CD4-positive, CD25-positive, alpha-beta regulatory T cell (primary cell): Measurements from ENCODE around the gene ERCC6L. TPM values are rescaled to one million over a fixed set of nuclear protein-coding genes. Genes with fewer than 3 reads are reported as not detected.

Experiments
- ATAC-seq, 2 donors: fragments of 150-1000 bp; cut with Tn5 transposase; one replicate each; pipeline ENCODE4 v1.10.0; 2021; ENCODE audit warnings: low read depth in 2 of 2, moderate number of reproducible peaks in 2 of 2, moderate library complexity in 1 of 2
- DNase-seq, 3 donors: peaks; one replicate each; pipeline versions ENCODE4 v3.0.0 to v3.0.0-alpha.2; 2012 to 2022; ENCODE audit warnings: mixed read lengths in 1 of 3
- H3K27ac ChIP-seq: one replicate; pipeline ENCODE4 v1.7.0; 2013; ENCODE audit warnings: mild to moderate bottlenecking, low read length; ENCODE audit not compliant: insufficient read depth, poor library complexity, severe bottlenecking
- H3K27me3 ChIP-seq: one replicate; pipeline ENCODE4 v1.7.0; 2013; ENCODE audit warnings: low read length; ENCODE audit not compliant: control insufficient read depth, insufficient read depth
- H3K36me3 ChIP-seq: one replicate; pipeline ENCODE4 v1.7.0; 2013; ENCODE audit warnings: mild to moderate bottlenecking, low read length, moderate library complexity; ENCODE audit not compliant: control insufficient read depth, insufficient read depth
- H3K4me1 ChIP-seq: 2 replicates; pipeline ENCODE4 v1.7.0; 2013; ENCODE audit warnings: mild to moderate bottlenecking, low read length; ENCODE audit not compliant: insufficient read depth, control insufficient read depth, poor library complexity, severe bottlenecking
- H3K4me3 ChIP-seq: one replicate; pipeline ENCODE4 v1.7.0; 2013; ENCODE audit warnings: low read depth, mild to moderate bottlenecking, low read length, moderate library complexity
- H3K9me3 ChIP-seq, 2 experiments: 1 replicate in 1 of 2; 2 replicates in 1 of 2; pipeline ENCODE4 v1.7.0; 2013; ENCODE audit warnings: low read length in 2 of 2, mild to moderate bottlenecking in 1 of 2, moderate library complexity in 1 of 2; ENCODE audit not compliant: control insufficient read depth in 2 of 2
- H3K27ac Mint-ChIP-seq, 3 donors: one replicate each; pipeline ENCODE4 v1.8.0; 2020 to 2022; ENCODE audit warnings: mild to moderate bottlenecking in 3 of 3, mixed read lengths in 3 of 3, moderate library complexity in 2 of 3
- H3K27me3 Mint-ChIP-seq: one replicate; pipeline ENCODE4 v1.8.0; 2022; ENCODE audit warnings: mild to moderate bottlenecking, mixed read lengths
- H3K36me3 Mint-ChIP-seq: one replicate; pipeline ENCODE4 v1.8.0; 2020; ENCODE audit warnings: mixed read lengths
- H3K4me1 Mint-ChIP-seq, 4 donors: one replicate each; pipeline ENCODE4 v1.8.0; 2020 to 2022; ENCODE audit warnings: mixed read lengths in 4 of 4, mild to moderate bottlenecking in 1 of 4
- H3K4me3 Mint-ChIP-seq, 4 donors: one replicate each; pipeline ENCODE4 v1.8.0; 2020 to 2022; ENCODE audit warnings: mild to moderate bottlenecking in 4 of 4, mixed read lengths in 4 of 4, moderate library complexity in 3 of 4
- H3K9me3 Mint-ChIP-seq, 7 donors: one replicate each; pipeline ENCODE4 v1.8.0; 2020 to 2022; ENCODE audit warnings: mixed read lengths in 7 of 7, mild to moderate bottlenecking in 3 of 7, moderate library complexity in 2 of 7
- polyA plus RNA-seq, 4 donors: library from polyadenylated mRNA; unstranded; fragments of 300-500 nt; fragmentation: Illumina TruSeq; gene quantifications; one replicate each; pipeline ENCODE4 v1.2.3, GENCODE V29; 2021
- total RNA-seq: library from RNA; stranded (reverse); gene quantifications from one replicate; pipeline ENCODE4 v1.2.3, GENCODE V29; 2022

ERCC6L gene, protein sequence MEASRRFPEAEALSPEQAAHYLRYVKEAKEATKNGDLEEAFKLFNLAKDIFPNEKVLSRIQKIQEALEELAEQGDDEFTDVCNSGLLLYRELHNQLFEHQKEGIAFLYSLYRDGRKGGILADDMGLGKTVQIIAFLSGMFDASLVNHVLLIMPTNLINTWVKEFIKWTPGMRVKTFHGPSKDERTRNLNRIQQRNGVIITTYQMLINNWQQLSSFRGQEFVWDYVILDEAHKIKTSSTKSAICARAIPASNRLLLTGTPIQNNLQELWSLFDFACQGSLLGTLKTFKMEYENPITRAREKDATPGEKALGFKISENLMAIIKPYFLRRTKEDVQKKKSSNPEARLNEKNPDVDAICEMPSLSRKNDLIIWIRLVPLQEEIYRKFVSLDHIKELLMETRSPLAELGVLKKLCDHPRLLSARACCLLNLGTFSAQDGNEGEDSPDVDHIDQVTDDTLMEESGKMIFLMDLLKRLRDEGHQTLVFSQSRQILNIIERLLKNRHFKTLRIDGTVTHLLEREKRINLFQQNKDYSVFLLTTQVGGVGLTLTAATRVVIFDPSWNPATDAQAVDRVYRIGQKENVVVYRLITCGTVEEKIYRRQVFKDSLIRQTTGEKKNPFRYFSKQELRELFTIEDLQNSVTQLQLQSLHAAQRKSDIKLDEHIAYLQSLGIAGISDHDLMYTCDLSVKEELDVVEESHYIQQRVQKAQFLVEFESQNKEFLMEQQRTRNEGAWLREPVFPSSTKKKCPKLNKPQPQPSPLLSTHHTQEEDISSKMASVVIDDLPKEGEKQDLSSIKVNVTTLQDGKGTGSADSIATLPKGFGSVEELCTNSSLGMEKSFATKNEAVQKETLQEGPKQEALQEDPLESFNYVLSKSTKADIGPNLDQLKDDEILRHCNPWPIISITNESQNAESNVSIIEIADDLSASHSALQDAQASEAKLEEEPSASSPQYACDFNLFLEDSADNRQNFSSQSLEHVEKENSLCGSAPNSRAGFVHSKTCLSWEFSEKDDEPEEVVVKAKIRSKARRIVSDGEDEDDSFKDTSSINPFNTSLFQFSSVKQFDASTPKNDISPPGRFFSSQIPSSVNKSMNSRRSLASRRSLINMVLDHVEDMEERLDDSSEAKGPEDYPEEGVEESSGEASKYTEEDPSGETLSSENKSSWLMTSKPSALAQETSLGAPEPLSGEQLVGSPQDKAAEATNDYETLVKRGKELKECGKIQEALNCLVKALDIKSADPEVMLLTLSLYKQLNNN
- total RNA-seq (0.64 TPM), polyA plus RNA-seq (under 1 TPM; 0.52 to 0.94 (median 0.64) TPM)

GRCh38 chrX:72238721-72239475 lies at the start of gene ERCC6L:
ERCC6L (minus strand) TSS chrX:72239027; CDS start chrX:72238911, 116 bp downstream.
- Mint-ChIP-seq H3K27me3 (no peaks in the 10 kb centered on the region), H3K4me3 (peak within 1 kb of the TSS; percentile 14 to 76 (median 60)), H3K4me1 (peaks cover 0 to 6% (median under 1%) of the 10 kb centered on the region in 4 donors), H3K9me3 (no peaks in the 10 kb centered on the region), H3K27ac (peak within 1 kb of the TSS in 2 of 3 donors; percentile 72 to 79), H3K36me3 (no peaks in the 10 kb centered on the region)
- no peaks in the 10 kb centered on the region for H3K36me3 ChIP-seq
- no peaks in the 10 kb centered on the region for H3K27me3 ChIP-seq
- peaks cover 4% of the 10 kb centered on the region for H3K4me1 ChIP-seq
- DNase-seq = peak; percentile 74 to 90 (median 83)
- peak within 1 kb of the TSS; percentile 14 for H3K27ac ChIP-seq
- peak; percentile 97 to 99 for ATAC-seq
- peak within 1 kb of the TSS; percentile 67 for H3K4me3 ChIP-seq
- H3K9me3 ChIP-seq = no peaks in the 10 kb centered on the region

GRCh38 chrX:72282302-72282701 lies 43.5 kb upstream of the ERCC6L start:
- peaks cover 0 to 1% (median 0%) of the 10 kb centered on the region in 7 donors for H3K9me3 Mint-ChIP-seq
- no peaks in the 10 kb centered on the region for H3K36me3 Mint-ChIP-seq
- peaks cover 0 to 4% (median 0%) of the 10 kb centered on the region in 4 donors for H3K4me1 Mint-ChIP-seq
- H3K4me3 Mint-ChIP-seq = no peak overlapping the region
- Histone ChIP-seq H3K27ac (no peak overlapping the region), H3K27me3 (no peaks in the 10 kb centered on the region), H3K4me1 (no peaks in the 10 kb centered on the region), H3K4me3 (no peak overlapping the region), H3K36me3 (no peaks in the 10 kb centered on the region), H3K9me3 (no peaks in the 10 kb centered on the region)
- peaks cover 15% of the 10 kb centered on the region for H3K27me3 Mint-ChIP-seq
- DNase-seq (no peak), ATAC-seq (no peak)
- no peak overlapping the region for H3K27ac Mint-ChIP-seq

- H3K4me3 Mint-ChIP-seq = no peak overlapping the region
- no peak overlapping the region for H3K27ac ChIP-seq
- H3K4me1 ChIP-seq = peaks cover 7% of the 10 kb centered on the region
- peaks cover 8% of the 10 kb centered on the region for H3K36me3 Mint-ChIP-seq
- no peaks in the 10 kb centered on the region for H3K9me3 ChIP-seq
- H3K27me3 Mint-ChIP-seq = peaks cover 17% of the 10 kb centered on the region
- peaks cover 0 to 16% (median 4%) of the 10 kb centered on the region in 4 donors for H3K4me1 Mint-ChIP-seq
- H3K9me3 Mint-ChIP-seq = peaks cover 0 to 1% (median 0%) of the 10 kb centered on the region in 7 donors
- H3K27ac Mint-ChIP-seq = no peak overlapping the region
- no peak for DNase-seq
- no peaks in the 10 kb centered on the region for H3K27me3 ChIP-seq
- no peak for ATAC-seq
- H3K36me3 ChIP-seq = peaks cover 2% of the 10 kb centered on the region
- H3K4me3 ChIP-seq = no peak overlapping the region
These were observed 41.6 kb upstream of the ERCC6L start for GRCh38 chrX:72280321-72280845.

DNA sequence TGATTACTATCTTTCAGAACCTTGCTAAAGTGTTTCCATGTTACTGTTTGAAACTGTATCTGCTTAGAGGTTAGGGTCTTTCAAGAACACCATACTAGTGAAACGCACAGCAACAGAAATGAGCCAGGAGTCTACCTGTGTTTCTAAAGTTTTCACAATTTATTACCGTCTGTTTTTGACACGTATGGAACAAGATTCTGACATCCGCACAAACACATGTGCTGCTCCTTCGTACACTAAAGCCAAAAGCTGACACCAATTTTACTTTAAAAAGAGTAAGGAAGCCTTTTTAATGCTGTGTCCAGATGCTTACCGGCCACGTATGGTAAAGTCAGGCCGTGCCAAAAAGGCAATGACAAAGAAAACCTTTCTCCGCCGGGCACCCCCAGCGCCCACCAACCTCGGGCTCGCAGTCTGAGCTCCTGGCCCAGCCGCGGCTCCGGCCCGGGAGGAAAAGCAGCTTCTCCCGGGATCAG lies 37.7 kb upstream of the ERCC6L start:
- ATAC-seq = peak in 1 of 2 donors; percentile 1

DNA sequence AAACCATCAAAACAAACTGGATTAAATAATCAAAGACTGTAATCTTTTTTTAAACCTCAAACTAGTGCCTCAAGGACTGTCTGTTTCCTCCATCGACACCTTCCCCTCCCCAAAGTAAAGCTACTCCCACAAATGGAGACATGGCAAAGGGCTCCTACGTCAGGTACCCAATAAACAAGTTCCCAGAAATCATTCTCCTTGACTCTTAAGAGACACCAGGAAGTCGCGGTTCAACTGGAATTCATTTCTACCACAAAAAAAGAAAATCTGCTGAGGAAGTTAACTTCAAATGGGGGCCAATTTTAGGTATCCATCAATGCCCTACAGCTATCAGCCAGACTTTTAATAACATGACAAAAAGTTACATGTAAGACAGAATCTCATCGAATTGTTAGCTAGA lies 35.7 kb upstream of the ERCC6L start:
- Histone ChIP-seq H3K4me1 (peaks cover 25% of the 10 kb centered on the region), H3K4me3 (peak overlapping the region; percentile 88), H3K9me3 (no peaks in the 10 kb centered on the region), H3K27ac (peak overlapping the region; percentile 37), H3K36me3 (peaks cover 48% of the 10 kb centered on the region), H3K27me3 (no peaks in the 10 kb centered on the region)
- Mint-ChIP-seq H3K27ac (peak overlapping the region in 2 of 3 donors; percentile 80 to 92), H3K4me3 (peak overlapping the region; percentile 89 to 96 (median 92)), H3K27me3 (peaks cover 5% of the 10 kb centered on the region), H3K4me1 (peaks cover 16 to 60% (median 24%) of the 10 kb centered on the region in 4 donors), H3K36me3 (peaks cover 54% of the 10 kb centered on the region), H3K9me3 (no peaks in the 10 kb centered on the region)
- DNase-seq (peak in 1 of 3 donors; percentile 17), ATAC-seq (no peak)

More for the DNA sequence above, 37.7 kb upstream of the ERCC6L start:
- H3K4me3 Mint-ChIP-seq = peak overlapping the region; percentile 89 to 96 (median 92)
- H3K4me3 ChIP-seq = peak overlapping the region; percentile 88
- peaks cover 25% of the 10 kb centered on the region for H3K4me1 ChIP-seq
- peak overlapping the region; percentile 81 for H3K27ac ChIP-seq
- H3K9me3 ChIP-seq = no peaks in the 10 kb centered on the region
- no peaks in the 10 kb centered on the region for H3K27me3 ChIP-seq
- H3K4me1 Mint-ChIP-seq = peaks cover 16 to 54% (median 21%) of the 10 kb centered on the region in 4 donors
- DNase-seq = no peak
- peaks cover 36% of the 10 kb centered on the region for H3K36me3 ChIP-seq
- H3K27ac Mint-ChIP-seq = peak overlapping the region; percentile 69 to 94 (median 92)
- peaks cover 47% of the 10 kb centered on the region for H3K36me3 Mint-ChIP-seq
- H3K9me3 Mint-ChIP-seq = no peaks in the 10 kb centered on the region
- H3K27me3 Mint-ChIP-seq = peaks cover 17% of the 10 kb centered on the region

DNA sequence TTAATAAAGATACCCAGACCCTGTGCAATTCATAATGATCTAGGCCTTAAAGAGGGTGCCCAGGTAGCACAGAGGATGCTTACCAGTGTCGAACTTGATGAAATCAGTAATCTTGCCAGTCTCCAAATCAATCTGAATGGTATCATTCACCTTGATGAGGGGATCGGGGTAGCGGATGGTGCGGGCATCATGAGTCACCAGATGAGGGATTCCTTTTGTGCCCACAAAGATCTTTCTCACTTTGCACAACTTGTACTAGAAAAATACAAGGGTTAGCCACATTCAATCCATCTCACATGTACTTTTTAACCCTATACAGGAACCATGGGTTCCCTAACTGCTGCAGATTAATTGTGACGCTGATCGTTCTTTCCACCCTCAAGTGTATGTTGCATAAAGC lies 34.9 kb upstream of the ERCC6L start:
- H3K9me3 Mint-ChIP-seq = no peaks in the 10 kb centered on the region
- no peak for ATAC-seq
- Histone ChIP-seq H3K4me1 (peaks cover 25% of the 10 kb centered on the region), H3K36me3 (peaks cover 53% of the 10 kb centered on the region), H3K27me3 (no peaks in the 10 kb centered on the region), H3K4me3 (peak overlapping the region; percentile 88), H3K9me3 (no peaks in the 10 kb centered on the region), H3K27ac (no peak overlapping the region)
- peak overlapping the region; percentile 5 to 96 (median 91) for H3K4me3 Mint-ChIP-seq
- H3K4me1 Mint-ChIP-seq = peaks cover 16 to 60% (median 28%) of the 10 kb centered on the region in 4 donors
- peak in 1 of 3 donors; percentile 16 for DNase-seq
- H3K27me3 Mint-ChIP-seq = peaks cover 5% of the 10 kb centered on the region
- peaks cover 61% of the 10 kb centered on the region for H3K36me3 Mint-ChIP-seq
- peak overlapping the region in 2 of 3 donors; percentile 67 to 92 for H3K27ac Mint-ChIP-seq
